ENCODE data around the gene RAVER1.
"Not testable (repeated sequence)": the region's sequence is repeated elsewhere in the genome, so short reads cannot be mapped to it uniquely, and the experiment has no call there.

RAVER1 gene

DNA sequence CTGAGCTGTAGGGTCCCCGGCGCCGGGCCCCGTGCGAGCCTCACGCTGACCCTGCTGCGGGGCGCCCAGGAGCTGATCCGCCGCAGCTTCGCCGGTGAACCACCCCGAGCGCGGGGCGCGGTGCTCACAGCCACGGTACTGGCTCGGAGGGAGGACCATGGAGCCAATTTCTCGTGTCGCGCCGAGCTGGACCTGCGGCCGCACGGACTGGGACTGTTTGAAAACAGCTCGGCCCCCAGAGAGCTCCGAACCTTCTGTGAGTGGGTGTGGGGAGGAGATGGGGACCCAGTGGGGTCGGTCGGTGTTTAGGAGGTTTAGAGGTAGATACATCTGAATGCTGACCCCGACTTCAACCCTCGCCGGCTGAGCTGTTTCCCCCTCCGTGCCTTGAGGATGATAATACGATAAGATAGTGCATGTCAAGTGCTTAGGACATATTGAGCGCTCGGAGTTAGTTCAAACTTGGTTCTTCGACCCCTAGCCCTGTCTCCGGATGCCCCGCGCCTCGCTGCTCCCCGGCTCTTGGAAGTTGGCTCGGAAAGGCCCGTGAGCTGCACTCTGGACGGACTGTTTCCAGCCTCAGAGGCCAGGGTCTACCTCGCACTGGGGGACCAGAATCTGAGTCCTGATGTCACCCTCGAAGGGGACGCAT, 41.6 kb downstream of the RAVER1 start:
- DNase-seq (ENCODE audit: low read depth in 3 of 3) = no peak

DNA sequence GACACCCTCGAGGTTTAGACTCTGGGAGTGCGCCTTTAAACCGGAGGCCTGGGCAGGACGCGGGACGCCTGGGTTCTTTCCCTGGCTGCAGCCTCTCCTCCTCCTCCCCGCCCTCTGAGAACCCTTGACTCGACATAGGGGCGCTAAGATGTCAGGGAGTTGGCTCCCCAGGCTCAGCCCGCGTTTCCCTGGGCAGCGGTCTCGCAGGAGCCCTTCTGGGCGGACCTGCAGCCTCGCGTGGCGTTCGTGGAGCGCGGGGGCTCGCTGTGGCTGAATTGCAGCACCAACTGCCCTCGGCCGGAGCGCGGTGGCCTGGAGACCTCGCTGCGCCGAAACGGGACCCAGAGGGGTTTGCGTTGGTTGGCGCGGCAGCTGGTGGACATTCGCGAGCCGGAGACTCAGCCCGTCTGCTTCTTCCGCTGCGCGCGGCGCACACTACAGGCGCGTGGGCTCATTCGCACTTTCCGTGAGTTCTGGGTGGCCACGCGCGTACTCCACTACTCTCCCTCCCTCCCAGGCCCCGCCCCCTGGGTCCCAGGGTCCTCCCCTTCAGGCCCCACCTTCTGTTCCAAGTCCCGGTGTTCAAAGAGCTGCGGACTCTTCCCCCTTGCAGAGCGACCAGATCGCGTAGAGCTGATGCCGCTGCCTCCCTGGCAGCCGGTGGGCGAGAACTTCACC, 42.3 kb downstream of the RAVER1 start:
- peak in 1 of 3 donors; percentile 44 for DNase-seq (ENCODE audit: low read depth in 3 of 3)

DNA sequence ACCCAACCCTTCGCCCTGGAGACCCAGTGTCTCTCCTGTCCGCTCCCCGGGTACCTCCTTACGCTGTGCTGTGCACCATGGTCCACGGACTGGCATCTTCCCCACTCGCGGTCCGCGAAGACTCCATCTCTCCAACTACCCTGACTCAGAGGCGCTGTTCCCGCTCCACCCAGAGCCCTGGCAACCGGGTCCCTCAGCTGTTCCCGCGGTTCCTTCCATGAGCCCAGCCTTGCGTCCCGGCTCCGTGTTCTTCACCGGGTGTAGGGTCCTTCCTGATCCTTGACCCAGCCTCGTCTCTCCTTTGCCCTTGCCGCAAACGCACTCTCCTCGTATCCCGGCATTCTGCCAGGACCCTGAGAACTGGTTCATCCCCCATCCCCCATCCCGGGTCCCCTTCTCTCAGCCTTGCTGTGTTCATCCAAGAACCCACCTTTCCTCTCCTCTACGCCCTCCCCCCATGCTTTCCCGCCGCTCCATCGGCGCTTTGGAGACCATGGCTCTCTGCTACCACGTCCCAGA, 42.9 kb downstream of the RAVER1 start:
- no peak for DNase-seq (ENCODE audit: low read depth in 3 of 3)

DNA sequence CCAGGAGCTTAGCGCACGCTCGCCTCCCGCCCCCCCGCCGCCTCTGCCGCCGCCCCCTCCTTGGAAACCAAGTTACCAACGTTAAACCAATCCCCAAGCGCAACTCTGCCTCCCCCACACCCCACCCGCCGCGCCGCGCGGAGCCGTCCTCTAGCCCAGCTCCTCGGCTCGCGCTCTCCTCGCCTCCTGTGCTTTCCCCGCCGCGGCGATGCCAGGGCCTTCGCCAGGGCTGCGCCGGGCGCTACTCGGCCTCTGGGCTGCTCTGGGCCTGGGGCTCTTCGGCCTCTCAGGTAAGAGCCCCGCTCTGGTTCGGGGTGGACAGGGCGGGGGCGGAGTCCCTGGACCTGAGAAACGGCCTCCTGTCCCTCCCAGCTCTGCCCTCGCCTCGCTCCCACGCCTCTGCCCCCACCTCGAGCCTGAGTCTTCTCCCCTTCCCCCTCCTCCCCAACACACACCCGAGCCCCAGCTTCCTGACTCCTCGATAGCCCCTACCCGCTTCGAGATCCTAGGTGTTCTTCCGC, 43.4 kb downstream of the RAVER1 start, which contains the start of gene ICAM5:
ICAM5 (plus strand) TSS at position 117 of the 521 bp plus-strand sequence; CDS start at position 209, 92 bp downstream.
- peak in 1 of 3 donors; percentile 31 for DNase-seq (ENCODE audit: low read depth in 3 of 3)

DNA sequence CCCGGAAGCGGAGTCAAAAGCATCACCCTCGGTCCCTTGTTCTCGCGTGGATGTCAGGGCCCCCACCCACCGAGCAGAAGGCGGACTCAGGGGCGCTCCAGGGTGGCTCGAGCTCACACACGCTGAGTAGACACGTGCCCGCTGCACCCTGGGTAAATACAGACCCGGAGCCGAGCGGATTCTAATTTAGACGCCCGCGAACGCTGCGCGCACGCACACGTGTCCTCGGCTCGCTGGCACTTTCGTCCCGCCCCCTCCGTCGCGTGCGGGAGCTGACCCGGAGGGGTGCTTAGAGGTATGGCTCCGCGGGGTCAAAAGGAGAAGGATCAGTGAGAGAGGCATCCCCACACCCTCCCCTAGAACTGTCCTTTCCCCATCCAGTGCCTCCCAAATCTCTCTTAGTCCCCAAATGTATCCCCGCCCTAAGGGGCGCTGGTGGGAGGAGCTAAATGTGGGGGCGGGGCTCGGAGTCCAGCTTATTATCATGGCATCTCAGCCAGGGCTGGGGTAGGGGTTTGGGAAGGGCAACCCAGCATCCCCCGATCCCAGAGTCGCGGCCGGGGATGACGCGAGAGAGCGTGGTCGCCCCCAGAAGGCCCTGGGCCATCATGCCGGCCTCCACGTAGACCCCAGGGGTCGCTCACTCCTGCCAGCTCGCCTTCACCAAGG, 44.0 kb downstream of the RAVER1 start:
- DNase-seq (ENCODE audit: low read depth in 3 of 3) = peak in 2 of 3 donors; percentile 64 to 66

DNA sequence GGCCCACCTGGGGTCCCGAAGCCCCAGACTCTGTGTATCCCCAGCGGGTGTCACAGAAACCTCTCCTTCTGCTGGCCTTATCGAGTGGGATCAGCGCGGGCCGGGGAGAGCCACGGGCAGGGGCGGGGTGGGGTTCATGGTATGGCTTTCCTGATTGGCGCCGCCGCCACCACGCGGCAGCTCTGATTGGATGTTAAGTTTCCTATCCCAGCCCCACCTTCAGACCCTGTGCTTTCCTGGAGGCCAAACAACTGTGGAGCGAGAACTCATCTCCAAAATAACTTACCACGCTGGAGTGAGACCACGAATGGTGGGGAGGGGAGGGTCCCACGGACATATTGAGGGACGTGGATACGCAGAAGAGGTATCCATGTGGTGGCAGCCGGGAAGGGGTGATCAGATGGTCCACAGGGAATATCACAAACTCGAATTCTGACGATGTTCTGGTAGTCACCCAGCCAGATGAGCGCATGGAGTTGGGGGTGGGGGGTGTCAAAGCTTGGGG, 44.6 kb downstream of the RAVER1 start:
- DNase-seq (ENCODE audit: low read depth in 3 of 3) = peak in 1 of 3 donors; percentile 41

DNA sequence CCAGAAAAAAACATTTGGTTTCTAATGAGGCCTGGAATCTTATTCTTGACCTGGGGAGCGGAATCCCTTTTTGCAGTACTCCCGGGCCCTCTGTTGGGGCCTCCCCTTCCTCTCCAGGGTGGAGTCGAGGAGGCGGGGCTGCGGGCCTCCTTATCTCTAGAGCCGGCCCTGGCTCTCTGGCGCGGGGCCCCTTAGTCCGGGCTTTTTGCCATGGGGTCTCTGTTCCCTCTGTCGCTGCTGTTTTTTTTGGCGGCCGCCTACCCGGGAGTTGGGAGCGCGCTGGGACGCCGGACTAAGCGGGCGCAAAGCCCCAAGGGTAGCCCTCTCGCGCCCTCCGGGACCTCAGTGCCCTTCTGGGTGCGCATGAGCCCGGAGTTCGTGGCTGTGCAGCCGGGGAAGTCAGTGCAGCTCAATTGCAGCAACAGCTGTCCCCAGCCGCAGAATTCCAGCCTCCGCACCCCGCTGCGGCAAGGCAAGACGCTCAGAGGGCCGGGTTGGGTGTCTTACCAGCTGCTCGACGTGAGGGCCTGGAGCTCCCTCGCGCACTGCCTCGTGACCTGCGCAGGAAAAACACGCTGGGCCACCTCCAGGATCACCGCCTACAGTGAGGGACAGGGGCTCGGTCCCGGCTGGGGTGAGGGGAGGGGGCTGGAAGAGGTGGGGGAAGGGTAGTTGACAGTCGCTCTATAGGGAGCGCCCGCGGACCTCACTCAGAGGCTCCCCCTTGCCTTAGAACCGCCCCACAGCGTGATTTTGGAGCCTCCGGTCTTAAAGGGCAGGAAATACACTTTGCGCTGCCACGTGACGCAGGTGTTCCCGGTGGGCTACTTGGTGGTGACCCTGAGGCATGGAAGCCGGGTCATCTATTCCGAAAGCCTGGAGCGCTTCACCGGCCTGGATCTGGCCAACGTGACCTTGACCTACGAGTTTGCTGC, 46.3 kb downstream of the RAVER1 start, which contains the start of gene ICAM4:
ICAM4 (plus strand) TSS at position 153 of the 935 bp plus-strand sequence; CDS start at position 211, 58 bp downstream.
- DNase-seq (ENCODE audit: low read depth in 3 of 3) = no peak

DNA sequence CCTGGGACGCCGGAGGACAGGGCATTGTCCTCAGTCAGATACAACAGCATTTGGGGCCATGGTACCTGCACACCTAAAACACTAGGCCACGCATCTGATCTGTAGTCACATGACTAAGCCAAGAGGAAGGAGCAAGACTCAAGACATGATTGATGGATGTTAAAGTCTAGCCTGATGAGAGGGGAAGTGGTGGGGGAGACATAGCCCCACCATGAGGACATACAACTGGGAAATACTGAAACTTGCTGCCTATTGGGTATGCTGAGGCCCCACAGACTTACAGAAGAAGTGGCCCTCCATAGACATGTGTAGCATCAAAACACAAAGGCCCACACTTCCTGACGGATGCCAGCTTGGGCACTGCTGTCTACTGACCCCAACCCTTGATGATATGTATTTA, 47.9 kb downstream of the RAVER1 start:
- no peak for DNase-seq (ENCODE audit: low read depth in 3 of 3)

DNA sequence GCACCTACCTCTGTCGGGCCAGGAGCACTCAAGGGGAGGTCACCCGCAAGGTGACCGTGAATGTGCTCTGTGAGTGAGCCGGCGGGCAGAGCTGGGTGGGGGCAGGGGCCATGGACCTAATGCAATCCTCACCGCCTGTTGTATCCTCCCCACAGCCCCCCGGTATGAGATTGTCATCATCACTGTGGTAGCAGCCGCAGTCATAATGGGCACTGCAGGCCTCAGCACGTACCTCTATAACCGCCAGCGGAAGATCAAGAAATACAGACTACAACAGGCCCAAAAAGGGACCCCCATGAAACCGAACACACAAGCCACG, 48.4 kb downstream of the RAVER1 start:
- DNase-seq (ENCODE audit: low read depth in 3 of 3) = no peak

DNA sequence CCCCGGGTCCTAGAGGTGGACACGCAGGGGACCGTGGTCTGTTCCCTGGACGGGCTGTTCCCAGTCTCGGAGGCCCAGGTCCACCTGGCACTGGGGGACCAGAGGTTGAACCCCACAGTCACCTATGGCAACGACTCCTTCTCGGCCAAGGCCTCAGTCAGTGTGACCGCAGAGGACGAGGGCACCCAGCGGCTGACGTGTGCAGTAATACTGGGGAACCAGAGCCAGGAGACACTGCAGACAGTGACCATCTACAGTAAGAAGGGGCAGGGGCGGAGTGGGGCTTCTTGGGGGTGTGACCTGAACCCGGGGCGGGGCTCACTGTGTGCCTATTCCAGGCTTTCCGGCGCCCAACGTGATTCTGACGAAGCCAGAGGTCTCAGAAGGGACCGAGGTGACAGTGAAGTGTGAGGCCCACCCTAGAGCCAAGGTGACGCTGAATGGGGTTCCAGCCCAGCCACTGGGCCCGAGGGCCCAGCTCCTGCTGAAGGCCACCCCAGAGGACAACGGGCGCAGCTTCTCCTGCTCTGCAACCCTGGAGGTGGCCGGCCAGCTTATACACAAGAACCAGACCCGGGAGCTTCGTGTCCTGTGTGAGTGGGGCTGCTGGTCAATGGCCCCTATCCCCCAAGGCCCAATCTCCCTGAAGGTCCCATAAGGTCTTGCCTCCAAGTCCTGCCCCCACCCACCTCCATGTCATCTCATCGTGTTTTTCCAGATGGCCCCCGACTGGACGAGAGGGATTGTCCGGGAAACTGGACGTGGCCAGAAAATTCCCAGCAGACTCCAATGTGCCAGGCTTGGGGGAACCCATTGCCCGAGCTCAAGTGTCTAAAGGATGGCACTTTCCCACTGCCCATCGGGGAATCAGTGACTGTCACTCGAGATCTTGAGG, 49.0 kb downstream of the RAVER1 start:
- no peak for DNase-seq (ENCODE audit: low read depth in 3 of 3)

DNA sequence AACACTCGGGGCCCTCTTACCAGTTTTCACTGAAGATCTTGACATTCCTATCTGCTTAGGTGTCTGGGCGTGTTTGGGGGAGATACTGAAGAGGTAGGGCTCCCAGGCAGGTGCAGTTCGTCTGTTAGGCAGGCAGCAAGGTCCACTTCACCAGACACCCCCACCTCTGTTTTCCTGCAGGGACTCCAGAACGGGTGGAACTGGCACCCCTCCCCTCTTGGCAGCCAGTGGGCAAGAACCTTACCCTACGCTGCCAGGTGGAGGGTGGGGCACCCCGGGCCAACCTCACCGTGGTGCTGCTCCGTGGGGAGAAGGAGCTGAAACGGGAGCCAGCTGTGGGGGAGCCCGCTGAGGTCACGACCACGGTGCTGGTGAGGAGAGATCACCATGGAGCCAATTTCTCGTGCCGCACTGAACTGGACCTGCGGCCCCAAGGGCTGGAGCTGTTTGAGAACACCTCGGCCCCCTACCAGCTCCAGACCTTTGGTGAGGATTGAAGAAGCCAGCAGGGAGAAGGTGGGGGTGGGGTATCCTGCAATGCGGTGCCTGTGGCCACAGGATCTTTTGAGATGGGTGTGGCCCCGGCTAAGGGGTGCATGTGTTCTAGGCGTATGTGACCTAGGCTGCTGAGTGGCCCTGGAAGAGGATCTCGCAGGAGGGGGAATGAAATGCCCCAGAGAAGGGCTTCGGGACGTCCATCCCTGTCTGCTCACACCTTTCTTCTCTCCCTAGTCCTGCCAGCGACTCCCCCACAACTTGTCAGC, 49.8 kb downstream of the RAVER1 start:
- DNase-seq (ENCODE audit: low read depth in 3 of 3) = no peak

DNA sequence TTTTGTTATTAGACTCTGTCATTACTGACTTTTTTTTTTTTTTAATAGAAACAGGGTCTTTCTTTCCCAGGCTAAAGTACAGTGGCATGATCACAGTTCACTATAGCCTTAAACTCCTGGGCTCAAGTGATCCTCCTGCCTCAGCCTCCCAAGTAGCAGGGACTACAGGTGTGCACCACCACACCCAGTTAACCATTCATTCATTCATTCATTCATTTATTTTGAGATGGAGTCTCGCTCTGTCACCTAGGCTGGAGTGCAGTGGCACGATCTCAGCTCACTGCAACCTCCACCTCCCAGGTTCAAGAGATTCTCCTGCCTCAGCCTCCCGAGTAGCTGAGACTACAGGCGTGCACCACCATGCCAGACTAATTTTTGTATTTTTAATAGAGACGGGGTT, 51.3 kb downstream of the RAVER1 start:
- not testable (repeated sequence) for DNase-seq (ENCODE audit: low read depth in 3 of 3)

DNA sequence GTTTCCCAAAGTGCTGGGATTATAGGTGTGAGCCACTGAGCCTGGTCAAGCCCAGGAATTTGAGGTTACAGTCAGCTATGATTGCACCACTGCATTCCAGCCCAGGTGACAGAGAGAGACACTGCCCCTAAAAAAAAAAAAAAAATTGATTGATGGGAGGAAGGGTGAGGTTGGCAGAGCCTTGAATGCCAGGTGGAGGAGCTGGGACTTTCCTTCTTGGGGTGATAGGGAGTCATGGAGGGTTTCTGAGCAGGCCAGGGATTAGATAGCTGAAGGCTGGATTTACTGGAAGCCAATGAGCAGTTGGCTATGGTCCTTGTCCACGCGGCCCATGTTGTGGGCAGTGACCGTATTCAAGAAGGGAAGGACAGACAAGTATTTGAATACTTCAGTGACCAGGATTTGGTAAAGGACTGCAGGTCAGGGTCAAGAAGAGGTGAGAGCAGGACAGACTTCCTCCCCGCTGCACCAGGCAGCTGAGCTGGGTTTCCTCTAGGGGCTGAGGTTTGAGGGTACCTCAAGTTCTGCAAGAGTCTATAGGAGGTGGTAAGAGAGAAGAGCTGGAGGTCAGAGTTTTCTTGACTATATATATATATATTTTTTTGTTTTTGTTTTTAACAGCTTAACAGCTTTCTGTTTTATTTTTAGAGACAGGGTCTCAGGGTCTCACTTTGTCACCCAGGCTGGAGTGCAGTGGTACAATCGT, 53.4 kb downstream of the RAVER1 start:
- no peak for DNase-seq (ENCODE audit: low read depth in 3 of 3)

DNA sequence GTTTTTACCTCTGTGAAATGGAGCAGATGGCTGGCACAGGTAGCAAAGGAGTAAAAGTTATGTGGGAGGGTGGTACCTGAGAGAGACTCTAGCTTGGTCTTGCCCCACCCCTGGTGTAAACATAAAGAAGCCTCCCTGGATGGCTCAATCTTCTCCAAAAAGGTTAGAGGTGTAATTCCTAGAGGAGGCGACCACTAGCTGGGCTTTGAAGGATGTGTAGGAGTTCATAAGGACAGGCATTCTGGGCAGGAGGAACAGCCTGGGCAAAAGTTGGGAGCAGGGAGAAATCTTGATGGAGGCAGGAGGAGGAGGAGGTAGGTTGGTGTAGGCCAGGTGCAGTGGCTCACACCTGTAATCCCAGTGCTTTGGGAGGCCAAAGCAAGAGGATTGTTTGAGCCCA, 54.4 kb downstream of the RAVER1 start:
- no peak for DNase-seq (ENCODE audit: low read depth in 3 of 3)

DNA sequence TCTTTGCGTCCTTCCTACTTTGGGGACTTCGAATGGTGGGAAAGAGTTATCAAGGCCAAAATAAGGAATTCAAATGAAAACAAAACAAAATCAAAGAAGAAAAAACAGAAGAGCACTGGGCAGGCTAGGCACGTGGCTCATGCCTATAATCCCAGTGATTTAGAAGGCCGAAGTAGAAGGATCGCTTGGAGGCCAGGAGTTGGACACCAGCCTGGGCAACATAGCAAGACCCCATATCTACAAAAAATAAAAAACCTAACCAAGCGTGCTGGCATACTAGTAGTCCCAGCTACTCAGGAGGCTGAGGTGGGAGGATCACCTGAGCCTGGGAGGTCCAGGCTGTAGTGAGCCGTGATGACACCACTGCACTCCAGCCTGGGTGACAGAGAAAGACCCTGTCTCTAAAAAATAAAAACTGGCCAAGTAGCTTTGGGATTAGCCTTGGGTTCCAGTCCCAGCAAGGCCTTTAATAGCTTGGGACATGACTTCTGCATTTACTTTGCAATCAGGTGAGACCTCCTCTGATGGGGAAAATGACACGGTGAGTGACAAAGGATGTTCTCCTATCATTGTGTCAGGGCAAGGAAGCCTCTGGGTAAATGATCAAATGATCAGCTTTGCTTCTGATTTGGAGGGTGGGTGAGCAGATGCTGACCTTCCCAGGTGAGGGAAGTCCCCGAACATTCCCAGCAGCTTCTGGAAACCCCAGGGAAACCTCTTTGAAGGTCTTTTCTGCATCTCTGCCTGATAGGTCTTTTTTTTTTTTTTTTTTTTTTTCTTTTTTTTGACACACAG, 55.3 kb downstream of the RAVER1 start:
- no peak for DNase-seq (ENCODE audit: low read depth in 3 of 3)

DNA sequence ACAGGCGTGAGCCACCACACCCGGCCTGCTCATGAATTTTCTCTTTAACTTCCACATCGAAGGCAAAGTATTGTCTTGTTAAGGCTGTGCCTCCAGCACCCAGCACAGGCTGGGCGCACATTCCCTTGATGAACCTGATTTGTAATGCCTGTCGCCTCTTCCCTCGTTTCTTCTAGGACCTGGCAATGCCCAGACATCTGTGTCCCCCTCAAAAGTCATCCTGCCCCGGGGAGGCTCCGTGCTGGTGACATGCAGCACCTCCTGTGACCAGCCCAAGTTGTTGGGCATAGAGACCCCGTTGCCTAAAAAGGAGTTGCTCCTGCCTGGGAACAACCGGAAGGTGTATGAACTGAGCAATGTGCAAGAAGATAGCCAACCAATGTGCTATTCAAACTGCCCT, 58.7 kb downstream of the RAVER1 start:
- DNase-seq (ENCODE audit: low read depth in 3 of 3) = no peak

DNA sequence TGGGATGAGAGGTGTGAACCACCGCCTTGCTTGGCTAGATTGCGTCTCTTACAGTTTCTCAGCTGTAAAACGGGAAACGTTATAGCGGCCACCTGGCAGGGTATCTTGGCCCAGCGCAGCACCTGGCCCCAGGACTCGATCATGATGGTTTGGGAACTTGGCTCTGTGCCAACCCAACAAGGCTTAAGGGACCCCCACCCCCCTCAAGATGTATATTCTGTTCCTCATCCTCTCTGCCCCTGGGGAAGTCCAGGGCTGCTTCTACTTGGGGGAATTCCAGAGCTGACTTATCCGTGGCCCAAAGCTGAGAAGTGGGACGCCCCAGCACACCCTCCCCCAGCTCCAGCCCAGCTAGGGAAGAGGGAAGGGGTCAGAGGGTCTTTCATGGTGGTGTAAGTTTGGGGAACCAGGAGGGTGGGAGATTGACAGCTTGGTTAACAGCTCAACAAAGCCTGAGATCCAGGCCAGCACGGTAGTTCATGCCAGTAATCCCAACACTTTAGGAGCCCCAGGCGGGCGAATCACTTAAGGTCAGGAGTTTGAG, 61.7 kb downstream of the RAVER1 start:
- no peak for DNase-seq (ENCODE audit: low read depth in 3 of 3)

Data from stimulated activated CD4-positive, alpha-beta T cell treated with anti-CD3 and anti-CD28 coated beads, TNF-alpha, amount 100 ng/mL, for 48 hours (primary cell).